SK-N-SH (cell line): ENCODE measurements around the gene STARD3NL. TPM values are rescaled to one million over a fixed set of nuclear protein-coding genes. Genes with fewer than 3 reads are reported as not detected.

Source experiments
- CTCF ChIA-PET: fragments of 300-600, 350-600 bp; formaldehyde crosslinking; extraction: SDS; loops from one replicate; lab custom pipeline; 2021; lab: Yijun Ruan, JAX
- POLR2A ChIA-PET: fragments of 350-600 bp; sonication (Branson Sonifier 250); formaldehyde crosslinking; extraction: SDS; loops from one replicate; lab custom pipeline; 2020; ENCODE audit warnings: antibody characterized with exemption, inconsistent platforms; lab: Yijun Ruan, JAX
- DNase-seq: peaks from one replicate; pipeline ENCODE4 v3.0.0; 2012
- H2AFZ ChIP-seq: fragments of 200-600 bp; sonication (generic); 2 replicates; pipeline ENCODE4 v1.8.1; 2016; ENCODE audit warnings: antibody characterized with exemption, mild to moderate bottlenecking, low read depth
- H3F3A ChIP-seq: fragments of 200-600 bp; sonication (generic); replicated peaks from 2 replicates; pipeline ENCODE3; 2016; ENCODE audit warnings: antibody characterized with exemption, mild to moderate bottlenecking; ENCODE audit not compliant: insufficient read depth
- H3K27ac ChIP-seq, 2 experiments: fragments of 200-500 bp in 1 of 2; fragments of 200-600 bp in 1 of 2; sonication (Bioruptor generic) in 1 of 2; sonication (generic), shearing (Covaris generic) in 1 of 2; 2 replicates each; pipeline versions ENCODE4 v1.5.1 to v1.6.1; 2014 to 2016; ENCODE audit warnings: low read depth in 2 of 2, inconsistent platforms in 1 of 2, low read length in 1 of 2, mild to moderate bottlenecking in 1 of 2, mixed read lengths in 1 of 2
- H3K27me3 ChIP-seq: fragments of 200-600 bp; sonication (generic), shearing (Covaris generic); 2 replicates; pipeline ENCODE4 v1.6.1; 2016; ENCODE audit warnings: mixed run types; ENCODE audit not compliant: insufficient read depth
- H3K36me3 ChIP-seq, 2 experiments: fragments of 200-500 bp in 1 of 2; fragments of 200-600 bp in 1 of 2; sonication (Bioruptor generic) in 1 of 2; sonication (generic) in 1 of 2; replicated peaks in 1 of 2; 2 replicates each; pipeline versions ENCODE3 to v1.5.1; 2014 to 2016; ENCODE audit warnings: low read length in 1 of 2, mild to moderate bottlenecking in 1 of 2; ENCODE audit not compliant: insufficient read depth in 2 of 2, control insufficient read depth in 1 of 2
- H3K4me1 ChIP-seq, 2 experiments: fragments of 200-500 bp in 1 of 2; fragments of 200-600 bp in 1 of 2; sonication (Bioruptor generic) in 1 of 2; sonication (generic), shearing (Covaris generic) in 1 of 2; 2 replicates each; pipeline versions ENCODE4 v1.5.1 to v1.6.1; 2014 to 2016; ENCODE audit warnings: low read depth in 1 of 2, low read length in 1 of 2, mixed run types in 1 of 2; ENCODE audit not compliant: insufficient read depth in 2 of 2, control insufficient read depth in 1 of 2
- H3K4me2 ChIP-seq: fragments of 200-600 bp; sonication (generic), shearing (Covaris generic); 2 replicates; pipeline ENCODE4 v1.6.1; 2017; ENCODE audit warnings: mixed run types
- H3K4me3 ChIP-seq, 2 experiments: fragments of 200-500 bp in 1 of 2; fragments of 200-600 bp in 1 of 2; sonication (Bioruptor generic) in 1 of 2; sonication (generic), shearing (Covaris generic) in 1 of 2; 2 replicates each; pipeline versions ENCODE4 v1.5.1 to v1.8.1; 2014 to 2016; ENCODE audit warnings: low read depth in 2 of 2, inconsistent platforms in 1 of 2, low read length in 1 of 2, mild to moderate bottlenecking in 1 of 2, mixed read lengths in 1 of 2, moderate library complexity in 1 of 2
- H3K79me2 ChIP-seq: fragments of 200-600 bp; sonication (generic); 2 replicates; pipeline ENCODE4 v1.8.1; 2017; ENCODE audit warnings: mild to moderate bottlenecking; ENCODE audit not compliant: insufficient read depth
- H3K9ac ChIP-seq: fragments of 200-600 bp; sonication (generic); 2 replicates; pipeline ENCODE4 v1.6.1; 2017; ENCODE audit warnings: mixed run types
- H3K9me2 ChIP-seq: fragments of 200-600 bp; sonication (generic); 2 replicates; pipeline ENCODE4 v1.6.1; 2017; ENCODE audit warnings: mixed run types
- H3K9me3 ChIP-seq: fragments of 200-600 bp; sonication (generic); 2 replicates; pipeline ENCODE4 v1.6.1; 2017; ENCODE audit warnings: mixed run types, mild to moderate bottlenecking, moderate library complexity
- H4K20me1 ChIP-seq: fragments of 200-600 bp; sonication (generic); 2 replicates; pipeline ENCODE4 v1.6.1; 2017; ENCODE audit warnings: mild to moderate bottlenecking, mixed run types; ENCODE audit not compliant: insufficient read depth
- EZH2phosphoT487 ChIP-seq: fragments of 200-600 bp; sonication (generic); IDR thresholded peaks from 2 replicates; pipeline ENCODE4 v1.6.1; 2017; ENCODE audit warnings: low read depth, mixed run types, mild to moderate bottlenecking, antibody characterized with exemption, moderate library complexity, borderline replicate concordance
- FOXM1 ChIP-seq: IDR thresholded peaks from 2 replicates; pipeline ENCODE4 v1.4.0; 2012; ENCODE audit warnings: low read depth, mild to moderate bottlenecking
- GABPA ChIP-seq: IDR thresholded peaks from 2 replicates; pipeline ENCODE4 v1.4.0; 2012; ENCODE audit warnings: low read depth, mild to moderate bottlenecking
- IRF3 ChIP-seq: fragments of 150-350 bp; IDR thresholded peaks from 2 replicates; pipeline ENCODE4 v1.6.1; 2016; ENCODE audit warnings: mild to moderate bottlenecking, low read depth, low read length
- REST ChIP-seq: IDR thresholded peaks from 2 replicates; pipeline ENCODE4 v1.6.1; 2012; ENCODE audit warnings: mild to moderate bottlenecking, low read depth, low read length, moderate library complexity
- ZBTB33 ChIP-seq: IDR thresholded peaks from 2 replicates; pipeline ENCODE4 v1.4.0; 2012; ENCODE audit warnings: low read depth, borderline replicate concordance
- whole genome bisulfite sequencing: methylation state at CpG from one replicate; pipeline ENCODE4 v1.1.6; 2017; ENCODE audit warnings: low lambda C conversion rate; 5-methylcytosine and 5-hydroxymethylcytosine counted together
- polyA plus RNA-seq, 3 experiments: library from polyadenylated mRNA; depleted of rRNA; stranded (reverse); fragments of >200 nt; gene quantifications; 2 replicates each; pipeline ENCODE4 v1.2.3, GENCODE V29; 2012

STARD3NL gene
- polyA plus RNA-seq, 1 of the 3 experiments (the other 2 are of a cell fraction) = 46.3 TPM

GRCh38 chr7:38274927-38275620 lies 97.0 kb downstream of the STARD3NL start:
- WGBS = 50% methylated on average over 3 of the region's 3 CpGs
- Histone ChIP-seq H3K9me3 (no peaks in the 10 kb centered on the region), H2AFZ (no peak overlapping the region), H3K79me2 (no peaks in the 10 kb centered on the region), H3K9me2 (no peaks in the 10 kb centered on the region), H3K4me3 (no peak overlapping the region), H4K20me1 (no peaks in the 10 kb centered on the region), H3K36me3 (no peaks in the 10 kb centered on the region), H3K27me3 (no peaks in the 10 kb centered on the region), H3K27ac (no peak overlapping the region), H3K4me2 (no peak overlapping the region), H3F3A (no peaks in the 10 kb centered on the region), H3K4me1 (no peaks in the 10 kb centered on the region; a peak in 1 of 4 replicates), H3K9ac (no peak overlapping the region)
- POLR2A ChIA-PET = no interaction called here
- no peak for TF ChIP-seq ZBTB33
- no peak for TF ChIP-seq GABPA
- no peak for TF ChIP-seq IRF3
- TF ChIP-seq REST = no peak
- TF ChIP-seq FOXM1 = no peak
- no peak for TF ChIP-seq EZH2phosphoT487
- CTCF ChIA-PET = interaction anchor here (1.0 to 1.6 kb wide), 4 partner anchors 38 to 100 kb away, joined by 3 to 5 read pairs (median 4); no protein-coding TSS in a partner anchor
- DNase-seq = no peak
